Measurements from ENCODE around the gene DPP4.

Gene DPP4

DNA sequence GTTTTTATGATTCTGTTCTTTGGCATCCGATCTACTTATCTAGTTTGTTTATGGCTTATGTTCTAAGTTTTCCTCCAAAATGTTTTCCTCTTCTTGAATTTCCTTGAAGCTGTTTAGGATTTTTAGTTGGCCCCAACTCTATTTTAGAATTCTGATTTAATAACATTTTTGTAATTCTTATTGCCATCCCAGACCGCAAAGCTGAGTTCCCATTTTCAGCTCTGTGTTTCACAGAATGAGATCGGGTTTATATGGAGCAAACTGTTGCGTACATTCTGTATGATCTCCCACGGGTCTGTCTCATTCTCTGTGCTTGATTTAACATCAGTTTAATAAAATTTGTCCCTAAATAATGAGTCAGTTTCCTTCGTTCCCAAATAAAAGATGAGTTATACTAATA lies 59.3 kb downstream of the DPP4 start:
- no peak for DNase-seq

DNA sequence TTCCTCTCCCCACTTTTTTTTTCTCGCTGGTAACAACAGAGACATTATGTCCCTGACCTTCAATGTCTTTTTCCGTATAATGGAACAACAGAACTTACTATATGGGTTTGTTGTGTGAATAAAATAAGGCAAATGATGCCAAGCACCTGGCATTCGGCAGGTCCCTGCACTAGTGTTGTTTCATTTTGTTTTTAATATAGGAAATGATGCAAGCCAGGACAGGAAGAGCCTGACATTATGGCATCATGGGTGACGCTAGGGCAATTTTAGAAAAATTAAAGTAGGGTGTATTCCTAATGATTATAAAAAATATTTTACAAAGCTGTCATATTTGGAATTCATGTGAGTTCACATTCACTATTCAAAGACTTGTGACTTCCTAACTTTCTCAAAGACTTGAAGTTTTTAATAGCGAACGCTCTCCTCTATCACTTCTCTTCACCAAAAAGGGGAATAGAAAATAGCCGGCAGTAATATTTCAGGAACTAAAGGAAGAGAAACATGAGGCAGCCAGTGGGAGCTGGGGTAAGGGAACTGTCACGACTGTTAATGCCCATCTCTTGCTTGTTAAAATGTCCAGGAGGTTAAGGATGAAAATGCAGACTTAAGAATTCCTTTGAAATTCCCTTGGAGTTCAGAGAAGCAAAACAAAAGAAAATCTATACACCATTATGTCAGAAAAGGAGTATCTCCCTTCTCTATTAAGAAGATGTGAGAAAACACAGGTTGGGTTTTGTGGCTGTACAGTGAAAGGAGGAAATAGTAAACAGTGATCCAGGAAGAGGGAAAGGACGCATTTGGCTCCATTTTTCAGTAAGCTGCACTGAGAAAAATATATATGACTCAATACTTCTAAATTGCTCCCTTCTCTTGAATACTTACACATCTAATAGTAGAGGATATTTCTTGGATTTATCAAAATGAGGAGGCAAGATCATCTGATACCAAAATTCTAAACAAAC lies 60.2 kb downstream of the DPP4 start:
- no peak for DNase-seq

DNA sequence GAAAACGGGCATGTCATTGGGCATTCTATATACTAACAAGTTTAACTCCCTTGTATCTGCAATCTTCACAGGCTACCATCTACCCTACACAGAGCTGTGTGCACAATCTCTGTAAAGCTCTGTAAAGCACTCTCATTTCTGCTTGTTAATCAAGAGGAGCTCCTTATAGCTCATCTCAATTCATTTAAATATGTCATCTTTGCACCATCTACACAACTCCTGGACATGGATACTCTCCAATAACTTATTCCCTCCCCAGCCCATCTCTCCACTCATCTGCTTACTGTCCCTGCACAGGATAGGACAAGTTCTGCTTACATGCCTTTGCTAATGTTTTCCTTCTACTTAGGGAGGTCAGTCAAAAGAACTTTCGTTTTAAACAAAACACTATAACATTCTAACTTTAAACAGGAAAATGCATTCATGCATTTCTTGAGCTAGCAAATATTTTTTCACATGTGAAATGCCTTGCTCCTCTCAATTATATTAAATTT lies 61.4 kb downstream of the DPP4 start:
- no peak for DNase-seq

DNA sequence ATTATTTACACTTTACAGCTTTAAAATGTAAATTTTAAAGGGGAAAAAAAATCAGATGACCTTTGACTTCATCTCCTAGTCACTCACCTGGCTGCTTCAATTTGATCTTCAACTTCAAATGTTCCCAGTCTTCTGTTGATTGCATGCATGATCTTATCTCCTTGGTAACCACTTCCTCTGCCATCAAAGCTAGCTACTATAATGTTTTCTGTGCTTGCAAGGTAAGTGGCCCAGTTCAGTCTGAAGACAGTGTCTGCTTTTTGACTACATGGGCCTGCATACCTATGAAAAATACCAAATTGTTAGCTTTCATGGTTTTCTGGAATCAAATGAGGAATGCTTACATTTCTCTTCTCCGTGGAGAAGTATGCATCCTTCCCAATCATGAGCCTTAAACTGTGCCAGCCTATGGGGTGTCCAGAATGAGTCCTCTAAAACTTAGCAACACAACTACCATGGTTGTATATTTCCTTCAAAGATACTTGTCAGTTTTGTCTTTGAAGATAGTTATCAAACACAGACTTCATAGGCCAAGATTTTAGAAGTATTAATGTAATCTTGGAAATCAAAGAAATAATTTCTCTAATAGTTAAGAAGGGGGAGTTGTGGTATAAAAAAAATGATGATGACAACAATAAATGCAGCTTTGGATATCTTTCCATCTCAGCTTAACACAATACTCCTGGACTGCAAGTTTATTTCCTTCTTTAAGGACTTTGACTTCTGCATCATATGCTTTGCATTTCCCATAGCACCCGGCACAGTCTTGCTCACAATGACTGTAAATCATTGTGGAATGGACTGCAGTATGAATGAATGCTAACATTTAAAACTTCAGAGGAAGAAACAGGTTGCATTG lies 62.1 kb downstream of the DPP4 start:
- DNase-seq = no peak

DNA sequence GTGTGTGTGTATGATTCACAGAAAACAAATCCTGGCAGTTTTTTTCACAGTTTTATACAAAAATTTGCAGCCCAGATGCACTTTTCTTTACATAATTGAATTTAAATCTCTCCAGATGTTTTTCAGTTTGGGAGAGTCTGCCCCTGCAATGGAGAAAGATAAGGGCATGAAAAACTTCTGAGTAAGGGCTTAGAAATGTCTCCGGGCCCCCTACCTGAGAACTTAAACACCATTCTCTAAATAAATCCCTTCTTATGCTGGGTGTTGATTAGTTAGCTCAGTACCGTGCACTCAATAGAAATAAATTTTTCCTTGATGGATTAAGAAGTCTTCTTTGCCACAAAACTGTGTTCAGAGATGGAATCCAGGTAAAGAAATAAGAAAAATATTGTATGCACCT lies 64.5 kb downstream of the DPP4 start:
- DNase-seq = no peak

DNA sequence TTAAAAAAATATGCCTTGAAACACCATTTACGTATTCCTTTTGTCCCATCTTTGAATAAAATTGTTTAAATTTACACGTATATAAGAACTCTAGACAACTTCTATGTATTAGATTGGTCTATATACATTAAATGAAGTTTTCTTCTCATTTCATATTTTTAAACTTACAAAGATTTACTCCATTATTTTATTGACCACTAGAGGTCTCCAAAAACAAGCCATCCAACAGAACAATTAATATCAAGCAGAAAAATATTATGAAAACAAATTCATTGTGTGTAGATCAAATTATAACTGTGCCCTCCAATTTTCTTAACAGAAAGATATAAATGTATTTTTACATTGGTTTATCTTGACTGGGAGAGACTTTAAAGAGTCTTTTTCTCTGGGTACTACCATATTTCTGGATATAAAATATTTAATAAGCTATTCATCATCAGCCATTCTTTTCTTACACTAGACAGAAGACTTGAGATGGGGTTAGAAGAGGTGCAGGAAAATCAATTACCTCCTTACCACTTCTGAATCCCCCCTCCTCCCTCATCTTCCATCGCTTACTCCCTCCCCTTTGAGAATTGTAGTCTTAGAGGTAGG lies 66.5 kb downstream of the DPP4 start:
- DNase-seq = peak in 1 of 2 experiments; percentile 17

DNA sequence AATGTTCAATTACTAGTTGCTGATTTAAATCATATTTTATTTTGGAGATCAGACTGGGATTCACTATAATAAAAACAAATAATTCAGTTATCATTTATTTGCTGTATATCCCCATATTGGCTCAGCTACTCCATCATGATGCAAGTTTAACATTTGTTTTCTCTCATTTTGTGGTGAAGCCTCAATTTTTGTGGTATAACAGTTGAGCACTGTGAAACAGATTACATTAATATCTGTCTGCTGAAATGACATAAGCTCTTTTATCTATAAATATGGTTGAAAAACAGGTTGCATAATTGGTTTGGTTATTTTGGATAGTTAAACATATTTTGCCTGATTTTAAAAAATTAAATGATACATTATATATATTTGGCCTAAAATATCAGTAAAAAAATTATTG lies 67.7 kb downstream of the DPP4 start:
- no peak for DNase-seq

DNA sequence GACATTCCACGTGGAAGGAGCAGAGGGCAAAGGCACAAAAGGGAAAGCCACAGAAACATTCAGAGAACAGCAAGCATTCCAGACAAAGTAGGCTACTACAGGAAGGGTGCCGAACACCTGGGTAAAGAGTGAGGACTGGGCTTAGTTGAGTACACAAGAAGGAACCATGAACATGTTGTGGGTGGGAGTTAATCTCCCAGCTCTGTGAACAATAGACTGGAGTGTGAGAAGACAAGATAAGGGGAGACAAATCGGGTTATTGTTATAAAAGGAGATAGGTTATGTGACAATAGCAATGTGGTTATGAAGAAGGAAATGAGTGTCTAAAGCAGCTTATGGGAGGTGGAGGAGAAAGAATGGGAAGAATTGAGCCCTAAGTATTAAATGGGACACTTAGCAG lies 70.0 kb downstream of the DPP4 start:
- DNase-seq = no peak

DNA sequence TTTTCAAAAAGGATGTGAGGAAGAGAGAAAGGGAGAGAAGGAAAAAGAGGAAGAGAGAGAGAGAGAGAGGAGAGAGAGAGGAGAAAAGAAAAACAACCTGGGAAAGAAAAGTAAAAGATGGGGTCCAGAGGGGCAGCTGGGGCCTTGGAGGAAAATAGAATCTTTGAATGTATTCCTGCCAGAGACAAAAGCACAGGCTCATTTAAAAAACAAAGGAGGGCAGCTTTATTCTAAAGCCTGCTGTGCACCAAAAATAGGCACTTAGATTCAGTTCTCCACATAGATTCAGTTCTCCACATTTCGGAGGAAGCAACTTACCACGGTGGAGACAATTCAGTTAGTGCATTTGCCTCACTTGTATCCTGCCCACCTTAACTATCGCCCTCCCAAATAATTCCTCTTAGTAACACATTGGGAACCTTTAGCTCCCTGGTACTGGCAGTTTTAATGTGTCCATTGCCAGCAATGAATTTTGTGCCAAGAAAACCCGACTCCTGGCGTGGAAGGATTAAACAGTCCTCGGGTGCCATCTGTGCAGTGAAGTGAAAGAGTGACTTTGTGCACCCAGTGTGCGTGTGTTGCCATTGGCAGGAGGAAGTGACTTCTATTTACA lies 71.3 kb downstream of the DPP4 start:
- DNase-seq = peak; percentile 51 to 90

DNA sequence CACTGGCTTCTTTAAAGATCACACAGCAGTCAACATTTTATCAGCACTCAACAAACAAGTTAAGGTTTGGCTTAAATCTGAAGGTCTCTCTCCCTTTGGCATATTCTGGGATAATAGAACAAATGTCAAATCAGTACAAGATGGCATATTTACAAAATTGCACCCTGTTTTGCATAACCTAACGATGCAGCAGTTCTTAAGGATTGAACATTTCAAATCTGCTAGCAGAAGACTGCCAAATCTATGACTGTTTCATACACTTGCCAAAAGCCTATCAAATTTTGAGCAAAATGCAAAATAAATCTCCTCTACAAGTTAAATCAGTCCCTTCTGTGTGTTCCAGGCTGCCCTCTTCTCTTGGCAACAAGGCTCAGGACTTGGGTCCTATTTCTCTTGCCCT lies 73.6 kb downstream of the DPP4 start:
- DNase-seq = peak; percentile 62 to 84

DNA sequence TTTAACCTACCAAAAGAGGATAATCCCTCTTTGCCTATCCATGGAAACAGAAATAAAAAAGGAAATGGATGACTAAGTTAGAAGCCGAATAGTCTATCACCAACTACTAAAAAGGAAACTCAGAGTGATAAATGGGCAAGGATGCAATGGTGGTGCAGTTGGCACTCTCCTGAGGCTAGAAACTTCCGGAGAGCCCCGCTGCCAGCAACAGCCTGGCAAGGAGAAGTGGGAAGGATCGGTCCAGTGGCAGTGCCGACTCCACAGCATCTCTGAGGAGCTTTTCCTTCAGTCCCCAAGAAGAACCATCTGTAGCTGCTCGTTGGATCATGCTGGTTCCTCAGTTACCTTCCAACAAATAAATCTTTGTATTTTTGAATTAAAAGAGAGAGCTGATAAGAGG lies 74.7 kb downstream of the DPP4 start:
- peak in 1 of 2 experiments; percentile 63 for DNase-seq

DNA sequence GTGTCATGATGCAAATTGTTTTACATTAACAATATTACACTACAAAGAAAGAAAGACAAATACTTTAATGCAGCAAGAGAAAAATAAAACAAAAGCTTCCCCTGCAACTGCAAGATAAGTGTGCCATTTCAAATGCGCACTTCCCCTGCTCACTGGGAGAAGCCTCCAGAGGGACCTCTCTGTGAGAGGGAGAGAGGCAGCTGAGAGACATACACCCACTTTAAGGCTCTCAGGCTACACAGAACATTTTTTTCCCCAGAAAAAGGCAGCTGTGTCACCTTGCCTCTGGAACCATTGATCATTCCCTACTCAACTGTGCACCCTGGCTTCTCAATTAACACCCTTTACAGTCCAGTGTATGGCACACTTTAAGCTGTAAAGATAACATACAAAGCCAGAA lies 75.2 kb downstream of the DPP4 start:
- no peak for DNase-seq

DNA sequence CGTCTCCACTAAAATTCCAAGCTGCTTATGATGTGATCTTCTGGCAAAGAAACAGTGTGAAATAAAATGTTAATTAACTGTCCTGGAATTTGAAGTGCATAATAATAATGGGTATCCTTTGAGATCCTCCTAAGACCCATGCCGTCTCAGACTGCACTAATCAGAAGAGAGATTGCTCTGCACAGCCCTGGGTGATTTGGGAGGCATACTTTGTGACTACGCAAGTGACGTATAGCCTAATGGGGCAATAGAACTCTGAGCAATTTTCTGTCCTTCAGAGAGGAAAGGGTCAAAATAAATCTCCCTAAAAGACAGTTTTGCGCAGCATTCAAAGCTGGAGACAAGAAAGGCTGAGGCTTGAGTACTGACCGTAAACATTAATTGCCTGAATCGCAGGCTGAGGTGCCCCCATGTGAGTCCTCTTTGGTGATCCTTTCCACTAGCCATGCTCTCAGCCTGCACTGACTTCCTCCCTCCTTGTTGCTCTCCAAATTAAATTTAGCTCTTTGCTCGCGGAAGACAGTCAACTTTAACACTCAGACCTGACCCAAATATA lies 76.0 kb downstream of the DPP4 start:
- DNase-seq = no peak

DNA sequence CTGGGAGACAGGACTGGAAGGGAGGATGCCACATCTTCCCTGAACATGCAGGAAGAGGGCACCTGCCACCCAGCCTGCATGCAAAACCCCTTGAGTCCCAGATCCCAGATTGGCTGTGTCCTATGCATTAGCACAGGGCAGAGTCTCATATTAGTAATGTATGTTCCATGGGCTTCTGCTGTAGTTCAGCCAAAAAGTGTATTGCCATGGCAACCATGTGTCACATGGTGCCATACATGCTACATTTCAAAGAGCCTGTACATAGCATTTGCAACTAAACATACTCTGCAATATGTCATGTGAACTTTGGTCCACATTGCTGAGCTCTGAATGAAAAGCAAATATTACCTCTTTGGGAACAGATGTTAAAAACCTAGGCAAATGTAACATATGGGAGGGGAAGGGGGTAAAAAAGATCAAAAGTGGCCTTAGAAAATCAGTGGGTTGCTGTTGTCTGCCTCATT lies 78.4 kb downstream of the DPP4 start:
- peak; percentile 46 to 66 for DNase-seq

DNA sequence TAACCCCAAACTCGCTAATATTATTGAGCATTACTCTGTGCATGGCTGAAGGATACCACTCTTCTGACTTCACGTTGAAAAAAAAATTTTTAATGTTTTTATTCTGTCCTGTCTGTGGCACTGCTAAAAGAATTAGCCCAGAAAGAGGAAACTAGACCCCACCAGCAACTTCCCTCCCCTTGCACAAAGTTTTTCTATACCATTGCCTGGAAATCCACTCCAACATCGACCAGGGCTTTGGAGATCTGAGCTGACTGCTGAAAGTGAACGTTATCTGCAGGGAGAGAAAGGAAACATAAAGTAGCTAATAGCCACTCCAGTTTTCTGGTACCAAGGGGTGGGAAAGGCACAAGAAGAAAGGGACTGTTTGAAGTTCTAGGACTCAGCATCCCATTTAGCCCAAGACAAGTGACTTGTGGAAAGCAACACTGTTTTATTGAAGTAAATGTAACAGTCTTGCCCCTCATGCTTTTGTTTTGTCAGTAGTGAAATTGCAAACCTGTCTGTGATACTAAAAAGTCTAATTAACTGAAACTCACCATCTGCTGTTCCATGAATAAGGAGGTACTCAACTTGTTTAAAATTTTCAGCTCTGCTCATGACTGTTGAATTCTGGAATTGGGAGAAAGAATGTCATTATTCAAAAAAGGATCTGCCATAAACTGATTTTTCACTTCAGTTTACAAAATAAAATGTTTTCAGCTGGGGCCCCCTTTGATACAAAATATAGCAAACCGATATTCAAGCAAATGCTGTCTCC lies 79.1 kb downstream of the DPP4 start:
- DNase-seq = peak in 1 of 2 experiments; percentile 41

DNA sequence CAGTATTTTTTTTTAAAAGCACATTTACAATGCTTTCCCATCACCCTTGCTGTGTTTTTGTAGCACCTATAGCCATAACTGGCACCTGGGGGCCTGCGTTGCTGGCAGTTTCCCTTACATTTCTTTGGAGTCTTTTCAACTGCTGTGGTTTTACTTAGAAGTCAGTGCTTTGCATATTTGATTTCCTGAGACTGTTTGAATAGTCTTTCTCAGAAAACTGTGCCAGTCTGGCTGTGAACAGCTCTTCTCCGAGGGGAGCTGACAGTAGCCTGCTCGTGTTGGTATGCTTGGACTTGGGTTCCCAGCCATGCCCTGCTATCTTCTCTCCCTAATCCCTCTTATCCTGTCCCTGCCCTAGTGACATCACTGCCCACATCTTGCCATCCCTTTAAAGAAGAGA lies 81.5 kb downstream of the DPP4 start:
- no peak for DNase-seq

DNA sequence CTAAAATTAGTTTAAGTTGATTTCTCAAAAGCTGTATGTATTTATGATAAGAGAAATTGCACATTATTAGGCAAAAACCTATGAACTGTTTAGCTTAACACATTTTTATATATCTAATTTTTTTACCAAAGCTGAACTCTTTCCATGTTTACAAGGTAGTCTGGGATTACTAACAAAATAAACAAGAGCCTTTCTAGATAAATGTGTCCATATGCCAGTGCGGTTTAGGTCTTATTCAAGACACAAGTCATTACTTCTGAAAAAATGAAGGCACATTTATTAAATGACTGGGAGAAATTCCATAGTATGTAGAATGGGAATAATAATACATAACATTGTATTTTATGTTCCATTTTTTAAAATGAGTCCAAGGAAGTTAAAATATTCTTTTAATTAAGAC lies 82.0 kb downstream of the DPP4 start:
- no peak for DNase-seq

DNA sequence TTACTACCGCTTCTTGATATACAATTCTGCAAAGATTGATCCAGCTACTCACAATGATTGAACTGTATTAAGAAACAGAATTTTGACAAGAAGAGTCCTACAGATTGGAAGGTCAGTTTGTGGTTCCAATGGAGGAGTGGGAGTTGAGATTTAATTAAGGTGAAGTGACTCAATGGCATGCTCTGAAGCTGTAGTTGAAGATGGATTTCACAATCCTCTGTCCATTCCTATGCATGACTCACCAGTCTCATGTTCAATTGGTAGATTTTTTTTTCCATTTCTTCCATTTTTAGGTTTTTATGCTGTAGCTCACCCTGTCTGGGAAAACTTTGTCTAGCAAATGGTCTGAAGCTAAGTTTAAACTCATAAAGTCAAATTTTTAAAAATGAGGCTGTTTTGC lies 83.3 kb downstream of the DPP4 start:
- no peak for DNase-seq

DNA sequence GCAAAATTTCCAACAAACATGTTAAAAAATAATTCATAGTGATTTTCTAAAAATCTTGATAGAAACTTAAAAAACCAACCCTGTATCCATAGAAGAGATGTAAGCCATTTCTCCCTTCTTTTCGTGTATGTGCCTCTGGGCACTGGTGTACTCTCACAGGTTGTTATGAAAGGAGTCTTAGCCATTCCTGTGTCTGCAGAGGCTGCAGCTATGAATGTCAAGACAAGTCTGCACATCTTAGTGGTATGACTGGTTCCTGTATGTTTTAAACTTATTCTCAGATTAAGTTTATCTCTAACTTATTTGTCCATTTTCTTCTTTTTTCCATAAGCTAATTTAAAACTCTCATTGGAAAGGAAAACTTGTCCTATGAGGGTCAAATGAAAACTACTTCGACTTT lies 84.0 kb downstream of the DPP4 start:
- DNase-seq = no peak

DNA sequence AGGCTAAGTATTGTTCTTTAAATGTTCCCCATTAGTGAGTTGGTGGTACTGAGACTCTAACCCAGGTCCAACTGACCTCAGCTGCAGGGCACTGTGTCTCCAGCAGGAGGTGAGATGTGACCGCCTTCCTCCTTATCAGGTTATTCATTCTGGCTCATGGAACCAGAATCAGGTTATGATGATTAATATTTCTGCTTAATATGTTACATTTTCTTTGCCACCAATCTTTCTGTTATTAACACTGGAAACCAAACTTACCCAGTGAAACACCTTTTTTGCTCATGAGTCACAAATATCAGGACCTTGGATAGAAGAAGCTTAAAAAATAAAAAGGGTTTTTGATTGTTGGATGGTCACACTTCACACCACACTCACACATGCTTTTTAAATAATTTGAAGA lies 85.4 kb downstream of the DPP4 start:
- DNase-seq = no peak

DNA sequence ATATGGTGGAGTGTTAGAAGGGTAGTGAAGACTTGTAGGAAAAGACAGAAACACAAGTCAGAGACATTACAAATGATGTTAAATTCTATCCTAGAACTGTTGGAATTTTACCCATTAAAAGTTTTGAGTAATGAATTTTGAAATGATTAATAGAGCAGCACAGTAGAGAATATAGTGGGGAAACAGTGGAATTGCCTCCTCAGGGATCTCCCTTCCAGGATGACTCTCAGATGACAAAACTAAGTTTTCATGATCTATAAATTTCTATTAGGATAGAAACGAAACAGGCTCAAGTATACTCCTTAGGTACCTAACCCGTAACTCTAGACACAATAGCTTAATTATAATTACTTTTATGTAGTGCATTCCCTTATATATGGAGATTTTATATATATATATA lies 86.7 kb downstream of the DPP4 start:
- DNase-seq = no peak

DNA sequence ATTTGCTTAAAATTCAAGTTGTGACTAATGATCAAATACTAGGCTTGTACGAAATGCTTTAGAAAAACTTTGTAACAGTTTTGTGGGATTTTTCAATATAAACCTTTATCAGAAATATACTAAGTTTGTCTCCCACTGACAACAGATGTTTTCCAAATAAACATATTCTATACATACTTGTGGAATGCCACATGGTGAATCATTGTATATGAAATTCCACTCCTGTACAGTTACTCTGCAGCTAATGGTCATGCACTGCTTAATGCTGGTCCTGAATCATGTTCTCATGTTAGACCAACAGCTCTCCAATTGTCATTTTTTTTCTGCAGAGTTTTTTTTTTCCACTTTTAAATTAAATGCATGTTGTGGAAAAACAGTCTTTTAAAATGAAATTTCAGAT lies 90.1 kb downstream of the DPP4 start:
- no peak for DNase-seq
